Karpas-422 (cell line): Measurements from ENCODE around the gene PARP12. TPM values are rescaled to one million over a fixed set of nuclear protein-coding genes. Genes with fewer than 3 reads are reported as not detected.

Source experiments
- DNase-seq: peaks from one replicate; pipeline ENCODE4 v3.0.0-alpha.2; 2015
- H2AFZ ChIP-seq: fragments of 200-600 bp; sonication (generic); 2 replicates; pipeline ENCODE4 v1.6.1; 2014; ENCODE audit warnings: antibody characterized with exemption, low read length, mixed read lengths
- H3K27ac ChIP-seq: fragments of 200-600 bp; sonication (generic); 2 replicates; pipeline ENCODE4 v1.5.1; 2014; ENCODE audit warnings: mild to moderate bottlenecking, low read length, moderate library complexity
- H3K27me3 ChIP-seq: fragments of 200-600 bp; sonication (generic); 2 replicates; pipeline ENCODE4 v1.6.1; 2014; ENCODE audit warnings: low read length, mixed read lengths
- H3K36me3 ChIP-seq: fragments of 200-600 bp; sonication (generic); 2 replicates; pipeline ENCODE4 v1.6.1; 2014; ENCODE audit warnings: low read length, mixed read lengths; ENCODE audit not compliant: insufficient read depth
- H3K4me1 ChIP-seq: fragments of 200-600 bp; sonication (generic); 2 replicates; pipeline ENCODE4 v1.6.1; 2014; ENCODE audit warnings: mild to moderate bottlenecking, low read length, mixed read lengths
- H3K4me2 ChIP-seq: fragments of 200-600 bp; sonication (generic); 2 replicates; pipeline ENCODE4 v1.6.1; 2014; ENCODE audit warnings: low read length, low read depth, mild to moderate bottlenecking; ENCODE audit not compliant: poor library complexity, severe bottlenecking
- H3K4me3 ChIP-seq: fragments of 200-600 bp; sonication (generic); 2 replicates; pipeline ENCODE4 v1.5.1; 2014; ENCODE audit warnings: mild to moderate bottlenecking, antibody characterized with exemption, low read length, mixed read lengths
- H3K79me2 ChIP-seq: fragments of 200-600 bp; sonication (generic); 2 replicates; pipeline ENCODE4 v1.6.1; 2014; ENCODE audit warnings: mild to moderate bottlenecking, low read length, mixed read lengths
- H3K9ac ChIP-seq: fragments of 200-600 bp; sonication (generic); 2 replicates; pipeline ENCODE4 v1.6.0; 2014; ENCODE audit warnings: low read length
- H3K9me2 ChIP-seq: fragments of 200-600 bp; sonication (generic), shearing (Covaris generic); replicated peaks from 2 replicates; pipeline ENCODE4 v1.6.0; 2014; ENCODE audit warnings: mild to moderate bottlenecking, low read length, moderate library complexity; ENCODE audit not compliant: insufficient read depth
- H3K9me3 ChIP-seq: fragments of 300-700, 200-600 bp; sonication (generic); 2 replicates; pipeline ENCODE4 v1.6.1; 2014; ENCODE audit warnings: low read length, mixed read lengths
- H4K20me1 ChIP-seq: fragments of 200-600 bp; sonication (generic); 2 replicates; pipeline ENCODE4 v1.6.1; 2014; ENCODE audit warnings: mild to moderate bottlenecking, antibody characterized with exemption, low read length, low read depth; ENCODE audit not compliant: insufficient read depth
- total RNA-seq: library from RNA; depleted of rRNA; stranded (reverse); fragments of >200 nt; shearing (Covaris generic); gene quantifications from 2 replicates; pipeline ENCODE4 v1.2.3, GENCODE V29; 2014; ENCODE audit warnings: low replicate concordance

PARP12 gene
- total RNA-seq, 1 experiment from 2014 or later = 24.4 TPM

DNA sequence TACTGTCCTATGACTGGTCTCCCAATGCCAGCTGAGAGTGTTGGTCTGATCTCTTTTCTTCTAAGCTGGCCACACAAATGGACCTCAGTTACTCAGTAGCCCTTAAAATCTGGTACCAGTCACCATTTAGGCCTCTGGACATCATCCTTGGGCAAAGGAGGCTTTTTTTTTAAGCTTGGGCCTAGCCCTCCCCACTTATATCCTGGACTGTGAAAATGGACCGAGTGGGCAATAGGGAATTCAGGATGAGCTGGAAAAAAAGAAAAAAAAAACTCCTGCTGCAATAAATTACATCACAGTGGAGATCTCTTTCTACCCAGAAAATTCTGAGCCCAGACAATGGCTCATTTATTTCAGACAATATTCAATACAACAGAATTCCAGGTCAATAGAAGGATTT lies 68.4 kb downstream of the PARP12 start:
- Histone ChIP-seq H3K27ac (no peak overlapping the region), H3K36me3 (no peaks in the 10 kb centered on the region), H3K9ac (no peak overlapping the region), H3K9me3 (no peaks in the 10 kb centered on the region), H3K79me2 (no peaks in the 10 kb centered on the region), H3K9me2 (no peaks in the 10 kb centered on the region), H3K27me3 (no peaks in the 10 kb centered on the region), H3K4me2 (no peak overlapping the region), H3K4me3 (no peak overlapping the region), H2AFZ (no peak overlapping the region), H4K20me1 (no peaks in the 10 kb centered on the region), H3K4me1 (no peaks in the 10 kb centered on the region)
- no peak for DNase-seq

DNA sequence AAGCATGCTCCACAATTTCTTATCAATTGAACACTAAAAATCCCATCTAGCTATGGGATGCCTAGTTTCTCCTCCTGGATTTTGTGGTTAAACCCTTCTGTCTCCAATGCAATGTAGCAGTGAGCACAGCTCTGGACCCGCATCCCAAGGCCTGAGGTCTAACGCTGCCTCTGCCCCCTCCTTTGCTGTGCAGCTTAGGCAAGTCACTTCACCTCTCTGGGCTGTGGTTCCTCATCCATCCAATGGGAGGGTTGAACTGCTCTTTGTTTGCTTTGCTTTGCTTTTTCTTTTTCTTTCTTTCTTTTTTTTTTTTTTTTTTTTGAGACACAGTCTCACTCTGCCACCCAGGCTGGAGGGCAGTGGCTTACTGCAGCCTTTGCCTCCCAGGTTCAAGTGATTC lies 69.2 kb downstream of the PARP12 start:
- Histone ChIP-seq H3K36me3 (no peaks in the 10 kb centered on the region), H4K20me1 (no peaks in the 10 kb centered on the region)

DNA sequence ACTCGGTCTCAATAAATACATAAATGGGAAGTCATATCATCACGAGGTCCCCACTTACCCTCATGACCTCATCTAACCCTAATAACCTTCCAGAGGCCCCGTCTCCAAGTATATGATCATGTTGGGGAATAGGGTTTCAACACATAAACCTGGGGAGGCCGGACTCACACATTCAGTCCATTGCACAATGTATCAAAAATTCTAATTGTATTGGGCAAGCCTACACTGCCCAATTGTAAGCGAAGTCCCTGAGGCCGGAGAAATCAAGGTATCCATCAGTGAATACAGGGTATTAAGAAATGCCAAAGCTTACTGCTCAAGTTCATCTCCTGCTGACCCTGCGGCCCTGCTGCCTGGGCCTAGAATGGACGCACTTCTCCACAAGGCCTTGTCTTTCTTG lies 69.6 kb downstream of the PARP12 start:
- H3K36me3 ChIP-seq = no peaks in the 10 kb centered on the region
- no peak overlapping the region for H2AFZ ChIP-seq
- H3K79me2 ChIP-seq = no peaks in the 10 kb centered on the region
- H4K20me1 ChIP-seq = no peaks in the 10 kb centered on the region
- no peaks in the 10 kb centered on the region for H3K9me3 ChIP-seq
- H3K4me2 ChIP-seq = no peak overlapping the region
- H3K27ac ChIP-seq = no peak overlapping the region
- no peaks in the 10 kb centered on the region for H3K9me2 ChIP-seq
- no peak overlapping the region for H3K4me3 ChIP-seq
- no peaks in the 10 kb centered on the region for H3K27me3 ChIP-seq
- no peak overlapping the region for H3K9ac ChIP-seq
- no peaks in the 10 kb centered on the region for H3K4me1 ChIP-seq
- no peak for DNase-seq

More for the DNA sequence above, 69.2 kb downstream of the PARP12 start:
- H3K9me3 ChIP-seq = no peaks in the 10 kb centered on the region
- no peak for DNase-seq
- no peaks in the 10 kb centered on the region for H3K27me3 ChIP-seq
- no peak overlapping the region for H2AFZ ChIP-seq
- H3K9ac ChIP-seq = no peak overlapping the region
- no peak overlapping the region for H3K4me2 ChIP-seq
- no peaks in the 10 kb centered on the region for H3K9me2 ChIP-seq
- no peak overlapping the region for H3K27ac ChIP-seq
- no peaks in the 10 kb centered on the region for H3K79me2 ChIP-seq
- no peaks in the 10 kb centered on the region for H3K4me1 ChIP-seq
- H3K4me3 ChIP-seq = no peak overlapping the region

DNA sequence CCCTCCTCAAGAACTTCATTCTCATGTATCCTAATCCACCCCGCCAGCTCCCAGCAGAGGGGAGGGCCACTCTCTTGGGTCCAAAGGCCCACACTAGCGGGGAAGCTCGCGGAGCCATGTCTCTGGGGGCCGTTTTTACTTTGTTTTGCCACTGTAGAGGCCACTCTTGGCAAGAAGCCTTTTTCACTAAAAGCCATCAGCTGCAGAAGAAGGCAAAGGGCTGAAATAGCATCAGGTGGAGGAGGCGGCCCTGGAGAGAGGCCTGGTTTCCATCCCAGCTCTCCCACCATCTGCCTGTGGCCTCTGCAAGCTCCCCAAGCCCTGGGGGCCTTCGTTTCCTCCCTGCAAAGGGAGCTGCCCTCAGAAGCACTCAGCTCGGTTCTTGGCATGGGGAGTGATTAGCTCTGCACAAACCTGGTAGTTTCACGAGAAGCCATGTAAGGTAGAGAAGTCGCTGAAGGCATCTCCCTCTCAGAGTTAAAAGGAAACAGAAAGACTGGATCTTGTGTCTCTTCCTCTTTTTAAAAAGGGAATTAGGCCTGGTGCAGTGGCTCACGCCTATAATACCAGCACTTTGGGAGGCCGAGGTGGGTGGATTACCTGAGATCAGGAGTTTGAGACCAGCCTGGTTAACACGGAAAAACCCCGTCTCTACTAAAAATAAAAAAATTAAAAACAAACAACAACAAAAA lies 70.3 kb downstream of the PARP12 start:
- no peak overlapping the region for H3K4me3 ChIP-seq
- no peak overlapping the region for H3K27ac ChIP-seq
- no peaks in the 10 kb centered on the region for H4K20me1 ChIP-seq
- no peaks in the 10 kb centered on the region for H3K27me3 ChIP-seq
- no peak overlapping the region for H3K4me2 ChIP-seq
- H2AFZ ChIP-seq = no peak overlapping the region
- H3K4me1 ChIP-seq = no peaks in the 10 kb centered on the region
- no peaks in the 10 kb centered on the region for H3K36me3 ChIP-seq
- H3K9ac ChIP-seq = no peak overlapping the region
- H3K9me3 ChIP-seq = no peaks in the 10 kb centered on the region
- no peaks in the 10 kb centered on the region for H3K79me2 ChIP-seq
- no peak for DNase-seq
- no peaks in the 10 kb centered on the region for H3K9me2 ChIP-seq

DNA sequence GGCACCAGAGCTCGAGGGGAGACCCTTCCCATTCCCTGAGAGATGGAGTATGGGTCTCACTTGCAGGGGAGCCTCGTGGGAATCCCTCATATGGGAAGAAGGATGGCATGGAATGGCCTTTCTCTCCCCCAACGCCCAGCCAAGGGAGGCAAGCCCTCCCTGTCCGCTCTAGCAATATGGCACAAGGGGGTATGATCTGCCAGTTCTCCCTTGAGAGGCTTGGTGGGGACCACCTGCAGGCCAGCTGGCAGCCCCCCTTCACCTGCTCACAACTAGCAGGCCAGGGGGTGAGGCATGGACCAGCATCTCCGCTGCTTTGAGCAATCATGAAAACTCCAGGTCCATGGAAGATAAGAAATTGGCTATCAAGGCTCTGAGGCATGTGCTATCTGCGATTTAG lies 70.8 kb downstream of the PARP12 start:
- Histone ChIP-seq H3K4me3 (no peak overlapping the region), H4K20me1 (no peaks in the 10 kb centered on the region), H3K9ac (no peak overlapping the region), H3K9me2 (no peaks in the 10 kb centered on the region), H3K27me3 (no peaks in the 10 kb centered on the region), H3K9me3 (no peaks in the 10 kb centered on the region), H3K27ac (no peak overlapping the region), H3K4me1 (no peaks in the 10 kb centered on the region), H3K4me2 (no peak overlapping the region), H3K36me3 (no peaks in the 10 kb centered on the region), H2AFZ (no peak overlapping the region), H3K79me2 (no peaks in the 10 kb centered on the region)
- no peak for DNase-seq

DNA sequence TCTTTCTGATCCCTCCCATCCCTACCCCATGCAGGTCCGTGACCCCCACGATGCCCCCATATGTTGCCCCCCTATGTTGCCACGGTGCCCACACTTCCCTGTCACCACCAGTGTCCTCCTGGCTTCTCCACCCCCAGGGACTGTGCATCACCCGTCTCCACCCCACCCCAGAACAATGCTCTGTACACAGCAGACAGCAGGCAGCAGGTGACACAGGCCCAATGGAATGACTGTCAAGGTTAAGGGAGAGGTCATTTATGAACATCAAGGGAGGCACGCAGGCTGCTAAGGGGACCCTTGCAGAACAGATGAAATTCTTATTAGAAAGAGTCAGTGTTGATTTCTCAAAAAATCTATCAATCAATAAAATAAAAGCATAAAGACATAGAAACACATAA lies 71.5 kb downstream of the PARP12 start:
- DNase-seq = no peak
- H3K27me3 ChIP-seq = no peaks in the 10 kb centered on the region
- H3K9ac ChIP-seq = no peak overlapping the region
- no peaks in the 10 kb centered on the region for H4K20me1 ChIP-seq
- no peaks in the 10 kb centered on the region for H3K4me1 ChIP-seq
- no peaks in the 10 kb centered on the region for H3K9me3 ChIP-seq
- no peak overlapping the region for H3K27ac ChIP-seq
- no peaks in the 10 kb centered on the region for H3K79me2 ChIP-seq
- H3K9me2 ChIP-seq = no peaks in the 10 kb centered on the region
- no peak overlapping the region for H2AFZ ChIP-seq
- H3K4me2 ChIP-seq = no peak overlapping the region
- H3K36me3 ChIP-seq = no peaks in the 10 kb centered on the region
- H3K4me3 ChIP-seq = no peak overlapping the region

DNA sequence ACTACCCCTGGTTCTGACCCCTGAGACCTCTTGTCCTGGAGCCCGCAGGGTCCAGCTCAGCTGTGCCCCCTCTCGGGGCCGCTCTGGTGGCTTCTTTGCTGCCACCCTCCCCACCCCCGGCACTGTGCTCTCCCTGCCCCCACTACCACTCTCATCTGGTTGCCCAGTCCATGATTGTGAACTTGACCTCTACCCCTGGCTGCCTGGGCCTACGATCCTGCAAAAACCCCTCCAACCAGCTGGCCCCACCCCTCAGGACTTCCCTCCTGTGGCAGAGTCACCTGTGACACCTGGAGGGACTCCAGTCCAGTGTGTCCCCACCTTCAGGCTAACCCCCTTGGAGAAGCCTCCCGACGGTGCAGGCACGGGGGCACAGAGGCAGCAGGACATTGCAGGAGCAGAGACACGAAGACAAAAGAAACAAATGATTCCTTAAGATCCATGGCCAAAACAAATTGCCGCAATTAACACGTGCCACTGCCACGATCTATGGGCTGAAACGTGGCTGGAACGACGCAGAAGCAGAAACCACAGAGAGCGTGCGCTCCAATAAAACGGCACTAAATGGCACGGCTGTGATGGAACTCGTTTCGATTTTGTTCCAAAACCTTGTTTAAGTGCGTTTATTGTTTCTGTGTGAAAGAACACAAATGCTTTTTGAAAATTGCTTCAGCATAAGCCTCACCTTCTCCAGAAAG lies 72.0 kb downstream of the PARP12 start:
- no peaks in the 10 kb centered on the region for H3K36me3 ChIP-seq
- H2AFZ ChIP-seq = no peak overlapping the region
- no peaks in the 10 kb centered on the region for H3K9me3 ChIP-seq
- H3K4me2 ChIP-seq = no peak overlapping the region
- no peak for DNase-seq
- H3K4me1 ChIP-seq = no peaks in the 10 kb centered on the region
- H3K4me3 ChIP-seq = no peak overlapping the region
- no peaks in the 10 kb centered on the region for H3K27me3 ChIP-seq
- H3K9ac ChIP-seq = no peak overlapping the region
- no peak overlapping the region for H3K27ac ChIP-seq
- no peaks in the 10 kb centered on the region for H4K20me1 ChIP-seq
- H3K9me2 ChIP-seq = no peaks in the 10 kb centered on the region
- no peaks in the 10 kb centered on the region for H3K79me2 ChIP-seq

DNA sequence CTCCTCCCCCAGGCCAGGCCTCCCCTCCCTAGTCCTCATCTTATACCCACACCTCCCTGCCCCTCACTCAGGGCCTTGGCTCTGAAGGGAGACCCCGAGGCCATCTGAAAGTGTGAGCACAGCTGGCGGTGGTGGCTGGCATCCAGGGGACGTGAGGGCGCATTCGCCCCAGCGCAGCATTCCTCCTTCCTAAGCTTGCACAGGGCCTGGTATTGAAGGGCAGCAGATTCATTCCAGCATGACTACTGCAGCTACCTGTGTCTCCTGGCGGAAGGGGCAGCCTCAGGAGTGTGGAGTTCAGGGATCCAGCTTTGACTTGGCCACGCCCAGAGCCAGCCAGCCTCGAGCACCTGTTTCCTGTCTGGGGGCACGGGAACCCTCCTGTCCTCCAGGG lies 72.6 kb downstream of the PARP12 start:
- Histone ChIP-seq H3K79me2 (no peaks in the 10 kb centered on the region), H3K4me2 (no peak overlapping the region), H3K4me1 (no peaks in the 10 kb centered on the region), H3K9me3 (no peaks in the 10 kb centered on the region), H3K27ac (no peak overlapping the region), H3K27me3 (no peaks in the 10 kb centered on the region), H3K9me2 (no peaks in the 10 kb centered on the region), H4K20me1 (no peaks in the 10 kb centered on the region), H3K36me3 (no peaks in the 10 kb centered on the region), H3K9ac (no peak overlapping the region), H3K4me3 (no peak overlapping the region), H2AFZ (no peak overlapping the region)
- no peak for DNase-seq
